Activated CD4-positive, alpha-beta memory T cell treated with anti-CD3 and anti-CD28 coated beads for 36 hours (primary cell): Measurements from ENCODE around the gene LRRC19. TPM values are rescaled to one million over a fixed set of nuclear protein-coding genes. Genes with fewer than 3 reads are reported as not detected.

Experiments
- CTCF ChIA-PET: fragments of 350-600 bp; sonication (Branson Sonifier 250); formaldehyde crosslinking; loops from one replicate; lab custom pipeline; 2021; ENCODE audit warnings: antibody characterized with exemption, inconsistent platforms; lab: Charles Lee
- POLR2A ChIA-PET: fragments of 350-600 bp; sonication (Branson Sonifier 250); formaldehyde crosslinking; loops from one replicate; lab custom pipeline; 2021; ENCODE audit warnings: antibody characterized with exemption; lab: Charles Lee
- DNase-seq: peaks from one replicate; pipeline ENCODE4 v3.0.0-alpha.2; 2020
- H3K27ac Mint-ChIP-seq: one replicate; pipeline ENCODE4 v1.8.0; 2021; ENCODE audit warnings: mixed read lengths
- H3K27me3 Mint-ChIP-seq: one replicate; pipeline ENCODE4 v1.8.0; 2021; ENCODE audit warnings: mixed read lengths
- H3K36me3 Mint-ChIP-seq: one replicate; pipeline ENCODE4 v1.8.0; 2021; ENCODE audit warnings: mixed read lengths
- H3K4me1 Mint-ChIP-seq: one replicate; pipeline ENCODE4 v1.8.0; 2021; ENCODE audit warnings: low read depth, mixed read lengths
- H3K4me3 Mint-ChIP-seq: one replicate; pipeline ENCODE4 v1.8.0; 2021; ENCODE audit warnings: mild to moderate bottlenecking, mixed read lengths
- H3K9me3 Mint-ChIP-seq: one replicate; pipeline ENCODE4 v1.8.0; 2021; ENCODE audit warnings: mixed read lengths
- intact Hi-C: fragments of 100-400 bp; cut with micrococcal nuclease; formaldehyde crosslinking; loops from one replicate; pipeline ENCODE4 v1.15.1; 2023
- total RNA-seq, 2 experiments: library from RNA; stranded (reverse); gene quantifications; one replicate each; pipeline ENCODE4 v1.2.3, GENCODE V29; 2021

The LRRC19 gene
- total RNA-seq, 2 experiments from 2014 or later = not detected

GRCh38 chr9:27003426-27004077, 1.9 kb downstream of the LRRC19 start:
- no peak for DNase-seq
- H3K27me3 Mint-ChIP-seq = no peaks in the 10 kb centered on the region
- POLR2A ChIA-PET = no interaction called here
- no peaks in the 10 kb centered on the region for H3K36me3 Mint-ChIP-seq
- H3K27ac Mint-ChIP-seq = no peak overlapping the region
- H3K4me3 Mint-ChIP-seq = no peak overlapping the region
- H3K9me3 Mint-ChIP-seq = no peaks in the 10 kb centered on the region
- CTCF ChIA-PET = interaction anchor here (0.5 to 1.1 kb wide), 2 partner anchors 9 to 149 kb away, joined by 3 read pairs; no protein-coding TSS in a partner anchor
- H3K4me1 Mint-ChIP-seq = no peaks in the 10 kb centered on the region
- intact Hi-C loops = no loop called here

- no peaks in the 10 kb centered on the region for H3K27me3 Mint-ChIP-seq
- CTCF ChIA-PET = no interaction called here
- H3K36me3 Mint-ChIP-seq = no peaks in the 10 kb centered on the region
Measured at GRCh38 chr9:26995810-26996209, 9.7 kb downstream of the LRRC19 start.

GRCh38 chr9:26983340-26983739, 22.1 kb downstream of the LRRC19 start:
- Mint-ChIP-seq H3K4me3 (no peak overlapping the region), H3K36me3 (peaks cover 10% of the 10 kb centered on the region), H3K9me3 (no peaks in the 10 kb centered on the region), H3K4me1 (no peaks in the 10 kb centered on the region), H3K27me3 (no peaks in the 10 kb centered on the region), H3K27ac (no peak overlapping the region)
- DNase-seq = no peak
- POLR2A ChIA-PET = no interaction called here
- intact Hi-C loops = no loop called here
- CTCF ChIA-PET = no interaction called here

More at GRCh38 chr9:26995810-26996209, 9.7 kb downstream of the LRRC19 start:
- POLR2A ChIA-PET = no interaction called here
- Mint-ChIP-seq H3K27ac (no peak overlapping the region), H3K4me1 (no peaks in the 10 kb centered on the region), H3K4me3 (no peak overlapping the region), H3K9me3 (no peaks in the 10 kb centered on the region)
- intact Hi-C loops = no loop called here
- no peak for DNase-seq

- Mint-ChIP-seq H3K4me1 (no peaks in the 10 kb centered on the region), H3K4me3 (no peak overlapping the region), H3K27ac (no peak overlapping the region), H3K9me3 (no peaks in the 10 kb centered on the region), H3K36me3 (no peaks in the 10 kb centered on the region), H3K27me3 (no peaks in the 10 kb centered on the region)
- ChIA-PET POLR2A (no interaction called here), CTCF (no interaction called here)
- intact Hi-C loops = loop anchor here (1.0 to 5.0 kb wide), 2 partner anchors 99 to 232 kb away; no protein-coding TSS in a partner anchor
- DNase-seq = no peak
Measured at GRCh38 chr9:26975728-26976707, 29.5 kb downstream of the LRRC19 start.

GRCh38 chr9:26974927-26975326, 30.5 kb downstream of the LRRC19 start:
- no peaks in the 10 kb centered on the region for H3K27me3 Mint-ChIP-seq
- peaks cover 8% of the 10 kb centered on the region for H3K36me3 Mint-ChIP-seq
- POLR2A ChIA-PET = no interaction called here
- CTCF ChIA-PET = no interaction called here
- H3K27ac Mint-ChIP-seq = no peak overlapping the region
- DNase-seq = no peak
- no peaks in the 10 kb centered on the region for H3K4me1 Mint-ChIP-seq
- intact Hi-C loops = loop anchor here (1.0 to 5.0 kb wide), 2 partner anchors 98 to 231 kb away; no protein-coding TSS in a partner anchor
- H3K9me3 Mint-ChIP-seq = peaks cover under 1% of the 10 kb centered on the region
- no peak overlapping the region for H3K4me3 Mint-ChIP-seq

GRCh38 chr9:26973989-26974388, 31.5 kb downstream of the LRRC19 start:
- Mint-ChIP-seq H3K4me1 (no peaks in the 10 kb centered on the region), H3K27me3 (no peaks in the 10 kb centered on the region), H3K4me3 (no peak overlapping the region), H3K27ac (no peak overlapping the region), H3K9me3 (peaks cover 5% of the 10 kb centered on the region), H3K36me3 (peaks cover 12% of the 10 kb centered on the region)
- intact Hi-C loops = no loop called here
- ChIA-PET POLR2A (no interaction called here), CTCF (no interaction called here)
- no peak for DNase-seq

GRCh38 chr9:26971721-26972120, 33.8 kb downstream of the LRRC19 start:
- Mint-ChIP-seq H3K36me3 (peaks cover 12% of the 10 kb centered on the region), H3K9me3 (peaks cover 5% of the 10 kb centered on the region), H3K27ac (no peak overlapping the region), H3K27me3 (no peaks in the 10 kb centered on the region), H3K4me1 (no peaks in the 10 kb centered on the region), H3K4me3 (no peak overlapping the region)
- ChIA-PET CTCF (no interaction called here), POLR2A (no interaction called here)
- intact Hi-C loops = no loop called here
- DNase-seq = no peak

GRCh38 chr9:26956860-26957233, 48.6 kb downstream of the LRRC19 start:
- POLR2A ChIA-PET = interaction anchor here (2.5 to 2.8 kb wide), 2 partner anchors 10 to 64 kb away, joined by 13 to 20 read pairs; partner anchors contain the start of genes CAAP1 and PLAA
- H3K9me3 Mint-ChIP-seq = no peaks in the 10 kb centered on the region
- H3K27me3 Mint-ChIP-seq = no peaks in the 10 kb centered on the region
- H3K27ac Mint-ChIP-seq = peak overlapping the region; percentile 86
- peaks cover 3% of the 10 kb centered on the region for H3K36me3 Mint-ChIP-seq
- intact Hi-C loops = loop anchor here (1.0 kb wide), 3 partner anchors 10 to 616 kb away; partner anchors contain the start of genes C9orf72, CAAP1 and PLAA
- peak overlapping the region; percentile 85 for H3K4me3 Mint-ChIP-seq
- CTCF ChIA-PET = no interaction called here
- peaks cover 30% of the 10 kb centered on the region for H3K4me1 Mint-ChIP-seq
- no peak for DNase-seq

GRCh38 chr9:26955921-26956859, 49.3 kb downstream of the LRRC19 start, which contains the start of gene IFT74:
TSS of gene IFT74 (plus strand) at chr9:26956412. CDS start at chr9:26961968, 5,556 bp downstream.
- ChIA-PET CTCF (no interaction called here), POLR2A (interaction anchor here (0.6 to 2.8 kb wide), 3 partner anchors 9 to 63 kb away, joined by 3 to 20 read pairs (median 13); partner anchors contain the start of genes CAAP1 and PLAA)
- H3K36me3 Mint-ChIP-seq = no peaks in the 10 kb centered on the region
- peak; percentile 96 for DNase-seq
- peak within 1 kb of the TSS; percentile 85 for H3K4me3 Mint-ChIP-seq
- H3K4me1 Mint-ChIP-seq = peaks cover 26% of the 10 kb centered on the region
- H3K27ac Mint-ChIP-seq = peak within 1 kb of the TSS; percentile 86
- no peaks in the 10 kb centered on the region for H3K27me3 Mint-ChIP-seq
- intact Hi-C loops = loop anchor here (1.0 kb wide), 3 partner anchors 9 to 617 kb away; partner anchors contain the start of genes C9orf72, CAAP1 and PLAA
- no peaks in the 10 kb centered on the region for H3K9me3 Mint-ChIP-seq

- Mint-ChIP-seq H3K4me3 (peak overlapping the region; percentile 85), H3K27me3 (no peaks in the 10 kb centered on the region), H3K27ac (peak overlapping the region; percentile 86), H3K36me3 (no peaks in the 10 kb centered on the region), H3K4me1 (peaks cover 26% of the 10 kb centered on the region), H3K9me3 (no peaks in the 10 kb centered on the region)
- DNase-seq = no peak
- ChIA-PET CTCF (no interaction called here), POLR2A (interaction anchor here (0.6 to 2.8 kb wide), 3 partner anchors 8 to 63 kb away, joined by 3 to 20 read pairs (median 13); partner anchors contain the start of genes CAAP1 and PLAA)
- intact Hi-C loops = no loop called here
Measured at GRCh38 chr9:26955222-26955903, 50.1 kb downstream of the LRRC19 start.
